Measurements from ENCODE around the gene SF3B6.
"Not testable (repeated sequence)": the region's sequence is repeated elsewhere in the genome, so short reads cannot be mapped to it uniquely, and the experiment has no call there.

The SF3B6 gene

DNA sequence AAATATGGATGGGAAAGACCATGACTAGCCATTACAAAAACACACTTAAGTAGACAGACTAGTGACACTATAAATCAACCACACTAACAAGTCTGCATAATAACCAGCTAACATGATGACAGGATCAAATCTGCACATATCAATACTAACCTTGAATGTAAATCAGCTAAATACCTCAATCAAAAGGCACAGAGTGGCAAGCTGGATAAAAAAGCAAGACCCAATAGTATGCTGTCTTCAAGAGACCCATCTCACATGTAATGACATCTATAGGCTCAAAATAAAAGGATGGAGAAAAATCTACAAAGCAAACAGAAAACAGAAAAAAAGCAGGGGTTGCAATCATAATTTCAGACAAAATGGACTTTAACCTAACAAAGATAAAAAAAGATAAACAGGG is 30.7 kb upstream of the SF3B6 start:
- H3K4me1 Mint-ChIP-seq (ENCODE audit: low read depth): no peaks in the 10 kb centered on the region
- peaks cover 27% of the 10 kb centered on the region for H3K9me3 Mint-ChIP-seq
- DNase-seq (ENCODE audit: low spot score): no peak
- H3K4me3 Mint-ChIP-seq: no peak overlapping the region
- H3K27ac Mint-ChIP-seq: no peak overlapping the region
- no peaks in the 10 kb centered on the region for H3K36me3 Mint-ChIP-seq (ENCODE audit: low read depth)
- no peaks in the 10 kb centered on the region for H3K27me3 Mint-ChIP-seq (ENCODE audit: low read depth)

GRCh38 chr2:24105816-24106215 is 29.7 kb upstream of the SF3B6 start:
- Mint-ChIP-seq H3K4me3 (no peak overlapping the region), H3K9me3 (peaks cover 27% of the 10 kb centered on the region), H3K4me1 (ENCODE audit: low read depth) (no peaks in the 10 kb centered on the region), H3K36me3 (ENCODE audit: low read depth) (no peaks in the 10 kb centered on the region), H3K27ac (no peak overlapping the region), H3K27me3 (ENCODE audit: low read depth) (no peaks in the 10 kb centered on the region)
- no peak for DNase-seq (ENCODE audit: low spot score)

GRCh38 chr2:24104906-24105305 is 28.8 kb upstream of the SF3B6 start:
- Mint-ChIP-seq H3K4me3 (no peak overlapping the region), H3K9me3 (peaks cover 33% of the 10 kb centered on the region), H3K27me3 (ENCODE audit: low read depth) (no peaks in the 10 kb centered on the region), H3K27ac (no peak overlapping the region), H3K36me3 (ENCODE audit: low read depth) (no peaks in the 10 kb centered on the region), H3K4me1 (ENCODE audit: low read depth) (no peaks in the 10 kb centered on the region)
- no peak for DNase-seq (ENCODE audit: low spot score)

DNA sequence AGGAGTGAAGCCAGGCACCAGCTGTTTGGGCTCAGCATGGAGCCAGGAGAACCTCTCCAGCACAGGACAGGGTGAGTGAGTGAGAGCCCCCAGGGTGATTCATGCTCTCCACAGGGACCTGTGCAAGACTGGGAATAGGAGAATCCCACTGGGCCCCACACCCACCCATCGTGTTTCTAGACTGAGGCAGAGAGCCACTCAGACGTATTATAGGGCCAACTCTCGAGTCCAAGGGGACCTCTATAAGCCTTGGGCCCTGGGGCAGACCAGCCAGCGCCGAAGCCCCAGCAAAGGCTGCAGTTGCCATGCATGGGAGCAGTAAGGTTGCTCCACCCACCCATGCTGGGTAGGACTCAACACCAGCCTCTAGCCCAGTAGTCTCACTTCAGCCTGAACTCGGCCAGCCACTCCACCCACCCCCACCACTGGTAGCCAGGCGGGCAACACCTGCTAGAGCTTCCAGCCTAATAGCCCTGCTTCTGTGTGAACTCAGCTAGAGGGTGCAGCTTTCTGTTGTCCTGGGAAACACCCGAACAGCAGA is 28.1 kb upstream of the SF3B6 start:
- Mint-ChIP-seq H3K4me3 (no peak overlapping the region), H3K36me3 (ENCODE audit: low read depth) (no peaks in the 10 kb centered on the region), H3K27me3 (ENCODE audit: low read depth) (no peaks in the 10 kb centered on the region), H3K27ac (no peak overlapping the region), H3K4me1 (ENCODE audit: low read depth) (no peaks in the 10 kb centered on the region), H3K9me3 (peaks cover 36% of the 10 kb centered on the region)
- no peak for DNase-seq (ENCODE audit: low spot score)

GRCh38 chr2:24102677-24103076 is 26.6 kb upstream of the SF3B6 start:
- no peak overlapping the region for H3K4me3 Mint-ChIP-seq
- H3K27ac Mint-ChIP-seq: no peak overlapping the region
- no peak for DNase-seq (ENCODE audit: low spot score)
- H3K27me3 Mint-ChIP-seq (ENCODE audit: low read depth): peaks cover 2% of the 10 kb centered on the region
- no peaks in the 10 kb centered on the region for H3K4me1 Mint-ChIP-seq (ENCODE audit: low read depth)
- H3K36me3 Mint-ChIP-seq (ENCODE audit: low read depth): no peaks in the 10 kb centered on the region
- H3K9me3 Mint-ChIP-seq: peaks cover 37% of the 10 kb centered on the region

GRCh38 chr2:24101992-24102391 is 25.9 kb upstream of the SF3B6 start:
- H3K4me3 Mint-ChIP-seq: no peak overlapping the region
- no peaks in the 10 kb centered on the region for H3K36me3 Mint-ChIP-seq (ENCODE audit: low read depth)

GRCh38 chr2:24100732-24101131 is 24.6 kb upstream of the SF3B6 start:
- not testable (repeated sequence) for H3K27ac Mint-ChIP-seq; DNase-seq (ENCODE audit: low spot score); H3K36me3 Mint-ChIP-seq (ENCODE audit: low read depth); H3K27me3 Mint-ChIP-seq (ENCODE audit: low read depth); H3K4me3 Mint-ChIP-seq; H3K4me1 Mint-ChIP-seq (ENCODE audit: low read depth)
- H3K9me3 Mint-ChIP-seq: peaks cover 22% of the 10 kb centered on the region

More at GRCh38 chr2:24101992-24102391, 25.9 kb upstream of the SF3B6 start:
- Mint-ChIP-seq H3K27ac (no peak overlapping the region), H3K4me1 (ENCODE audit: low read depth) (no peaks in the 10 kb centered on the region), H3K9me3 (peaks cover 31% of the 10 kb centered on the region), H3K27me3 (ENCODE audit: low read depth) (peaks cover 2% of the 10 kb centered on the region)
- DNase-seq (ENCODE audit: low spot score): no peak

DNA sequence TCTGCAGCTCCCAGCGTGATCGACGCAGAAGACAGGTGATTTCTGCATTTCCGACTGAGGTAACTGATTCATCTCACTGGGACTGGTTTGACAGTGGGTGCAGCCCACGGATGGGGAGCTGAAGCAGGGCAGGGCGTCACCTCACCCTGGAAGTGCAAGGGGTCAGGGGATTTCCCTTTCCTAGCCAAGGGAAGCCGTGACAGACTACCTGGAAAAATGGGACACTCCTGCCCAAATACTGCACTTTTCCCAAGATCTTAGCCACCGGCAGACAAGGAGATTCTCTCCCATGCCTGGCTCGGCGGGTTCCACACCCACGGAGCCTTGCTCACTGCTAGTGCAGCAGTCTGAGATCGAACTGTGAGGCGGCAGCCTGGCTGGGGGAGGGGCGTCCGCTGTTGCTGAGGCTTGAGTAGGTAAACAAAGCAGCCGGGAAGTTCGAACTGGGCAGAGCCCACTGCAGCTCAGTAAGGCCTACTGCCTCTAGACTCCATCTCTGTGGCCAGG is 19.1 kb upstream of the SF3B6 start:
- H3K4me1 Mint-ChIP-seq (ENCODE audit: low read depth); H3K36me3 Mint-ChIP-seq (ENCODE audit: low read depth); H3K27me3 Mint-ChIP-seq (ENCODE audit: low read depth); DNase-seq (ENCODE audit: low spot score); H3K27ac Mint-ChIP-seq; H3K4me3 Mint-ChIP-seq: not testable (repeated sequence)
- peaks cover 14% of the 10 kb centered on the region for H3K9me3 Mint-ChIP-seq

DNA sequence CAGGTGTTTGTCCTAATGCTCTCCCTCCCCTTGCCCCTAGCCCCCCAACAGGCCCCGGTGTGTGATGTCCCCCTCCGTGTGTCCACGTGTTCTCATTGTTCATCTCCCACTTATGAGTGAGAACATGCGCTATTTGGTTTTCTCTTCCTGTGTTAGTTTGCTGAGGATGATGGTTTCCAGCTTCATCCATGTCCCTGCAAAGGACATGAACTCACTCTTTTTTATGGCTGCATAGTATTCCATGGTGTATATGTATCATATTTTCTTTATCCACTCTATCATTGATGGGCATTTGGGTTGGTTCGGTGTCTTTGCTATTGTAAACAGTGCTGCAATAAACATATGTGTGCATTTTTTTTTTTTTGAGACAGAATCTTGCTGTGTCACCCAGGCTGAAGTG is 17.1 kb upstream of the SF3B6 start:
- H3K4me3 Mint-ChIP-seq; H3K4me1 Mint-ChIP-seq (ENCODE audit: low read depth); H3K27me3 Mint-ChIP-seq (ENCODE audit: low read depth); H3K27ac Mint-ChIP-seq; H3K36me3 Mint-ChIP-seq (ENCODE audit: low read depth); DNase-seq (ENCODE audit: low spot score); H3K9me3 Mint-ChIP-seq: not testable (repeated sequence)

- no peak for DNase-seq (ENCODE audit: low spot score)
- peaks cover 2% of the 10 kb centered on the region for H3K36me3 Mint-ChIP-seq (ENCODE audit: low read depth)
- peaks cover 8% of the 10 kb centered on the region for H3K4me1 Mint-ChIP-seq (ENCODE audit: low read depth)
- no peaks in the 10 kb centered on the region for H3K9me3 Mint-ChIP-seq
- no peak overlapping the region for H3K4me3 Mint-ChIP-seq
- H3K27ac Mint-ChIP-seq: no peak overlapping the region
- H3K27me3 Mint-ChIP-seq (ENCODE audit: low read depth): no peaks in the 10 kb centered on the region
Observed at GRCh38 chr2:24088821-24089359, 12.8 kb upstream of the SF3B6 start.

GRCh38 chr2:24087032-24087431 is 10.9 kb upstream of the SF3B6 start:
- DNase-seq (ENCODE audit: low spot score): no peak

DNA sequence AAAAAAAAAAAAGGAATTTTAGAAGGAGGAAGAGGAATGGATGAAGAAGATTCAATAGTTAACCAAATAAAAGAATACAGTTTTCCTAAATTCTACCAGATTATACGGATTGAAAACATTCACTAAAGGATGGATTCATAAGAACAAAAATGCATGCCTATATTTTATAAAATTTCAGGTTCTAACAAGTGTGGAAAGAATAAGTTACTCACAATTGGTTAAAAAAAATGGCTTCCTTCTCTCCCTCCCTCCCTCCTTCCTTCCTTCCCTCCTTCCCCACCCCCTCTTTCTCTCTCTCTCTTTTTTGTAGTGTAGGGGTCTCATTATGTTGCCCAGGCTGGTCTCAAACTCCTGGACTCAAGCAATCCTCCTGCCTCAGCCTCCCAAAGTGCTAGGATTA is 10.1 kb upstream of the SF3B6 start:
- Mint-ChIP-seq H3K4me3 (no peak overlapping the region), H3K27ac (no peak overlapping the region), H3K9me3 (no peaks in the 10 kb centered on the region), H3K27me3 (ENCODE audit: low read depth) (no peaks in the 10 kb centered on the region), H3K4me1 (ENCODE audit: low read depth) (peaks cover 8% of the 10 kb centered on the region), H3K36me3 (ENCODE audit: low read depth) (peaks cover 2% of the 10 kb centered on the region)
- no peak for DNase-seq (ENCODE audit: low spot score)

More at GRCh38 chr2:24087032-24087431, 10.9 kb upstream of the SF3B6 start:
- no peak overlapping the region for H3K4me3 Mint-ChIP-seq
- no peaks in the 10 kb centered on the region for H3K27me3 Mint-ChIP-seq (ENCODE audit: low read depth)
- no peaks in the 10 kb centered on the region for H3K36me3 Mint-ChIP-seq (ENCODE audit: low read depth)
- H3K4me1 Mint-ChIP-seq (ENCODE audit: low read depth): peaks cover 8% of the 10 kb centered on the region
- H3K27ac Mint-ChIP-seq: no peak overlapping the region
- H3K9me3 Mint-ChIP-seq: no peaks in the 10 kb centered on the region

- peaks cover 3% of the 10 kb centered on the region for H3K36me3 Mint-ChIP-seq (ENCODE audit: low read depth)
- H3K27me3 Mint-ChIP-seq (ENCODE audit: low read depth): no peaks in the 10 kb centered on the region
- H3K4me1 Mint-ChIP-seq (ENCODE audit: low read depth): peaks cover 8% of the 10 kb centered on the region
- H3K9me3 Mint-ChIP-seq: no peaks in the 10 kb centered on the region
- H3K4me3 Mint-ChIP-seq: peak overlapping the region; percentile 86
- no peak for DNase-seq (ENCODE audit: low spot score)
- no peak overlapping the region for H3K27ac Mint-ChIP-seq
Observed at GRCh38 chr2:24085200-24085489, 9.0 kb upstream of the SF3B6 start.

GRCh38 chr2:24084386-24085199 is 8.5 kb upstream of the SF3B6 start, which contains the start of gene TP53I3:
TP53I3 (minus strand) TSS chr2:24084834; CDS start chr2:24084326, 508 bp downstream.
- Mint-ChIP-seq H3K27ac (peak within 1 kb of the TSS; percentile 81), H3K36me3 (ENCODE audit: low read depth) (peaks cover 3% of the 10 kb centered on the region), H3K27me3 (ENCODE audit: low read depth) (no peaks in the 10 kb centered on the region), H3K4me1 (ENCODE audit: low read depth) (peaks cover 8% of the 10 kb centered on the region), H3K9me3 (no peaks in the 10 kb centered on the region), H3K4me3 (peak within 1 kb of the TSS; percentile 86)
- DNase-seq (ENCODE audit: low spot score): peak; percentile 83

Data from T-helper 2 cell treated with Interferon-gamma antibody and Interleukin-4, amounts not matched to agents 5 μg/mL and 100 μg/mL, for 36 hours (primary cell).